Measurements from ENCODE around the gene GPR183.

GRCh38 chr13:99258210-99258860 is 48.9 kb downstream of the GPR183 start, which contains the start of gene GPR18:
- TF ChIP-seq CTCF (IDR thresholded peaks at IDR 0.05) (no peak), POLR2AphosphoS5 (IDR thresholded peaks at IDR 0.05; ENCODE audit: low read depth, low read length) (no peak)

Data from Panc1 (cell line).